Keratinocyte (primary cell): ENCODE results near the gene SRPX. TPM values are rescaled to one million over a fixed set of nuclear protein-coding genes. Genes with fewer than 3 reads are reported as not detected.

ENCODE experiments used
- DNase-seq: peaks from one replicate; pipeline ENCODE4 v3.0.0-alpha.2; 2011; ENCODE audit warnings: low read depth, missing footprints, low spot score
- FAIRE-seq: peaks from 2 replicates; lab custom pipeline; 2011; peaks lifted over from hg19 to GRCh38; lab: Jason Lieb, UNC
- H2AFZ ChIP-seq: 2 replicates; pipeline ENCODE4 v1.6.0; 2012; ENCODE audit warnings: low read length, control low read depth, inconsistent platforms; ENCODE audit not compliant: control insufficient read depth
- H3K27ac ChIP-seq: 2 replicates; pipeline ENCODE4 v1.5.1; 2011; ENCODE audit warnings: low read length; ENCODE audit not compliant: control insufficient read depth, insufficient read depth
- H3K27me3 ChIP-seq: 3 replicates; pipeline ENCODE4 v1.6.0; 2011; ENCODE audit warnings: low read length; ENCODE audit not compliant: control insufficient read depth, insufficient read depth; ENCODE audit errors: extremely low read depth
- H3K36me3 ChIP-seq, 2 experiments: 2 replicates in 1 of 2; 3 replicates in 1 of 2; pipeline ENCODE4 v1.5.1; 2011; ENCODE audit warnings: low read length in 2 of 2, mild to moderate bottlenecking in 1 of 2; ENCODE audit not compliant: control insufficient read depth in 2 of 2, insufficient read depth in 2 of 2; ENCODE audit errors: extremely low read depth in 1 of 2
- H3K4me1 ChIP-seq: 3 replicates; pipeline ENCODE4 v1.5.1; 2011; ENCODE audit warnings: low read length; ENCODE audit not compliant: control insufficient read depth, insufficient read depth; ENCODE audit errors: extremely low read depth
- H3K4me2 ChIP-seq: 3 replicates; pipeline ENCODE4 v1.6.0; 2011; ENCODE audit warnings: low read depth, low read length; ENCODE audit not compliant: control insufficient read depth, insufficient read depth; ENCODE audit errors: extremely low read depth
- H3K4me3 ChIP-seq, 3 experiments: fragments of 200-600 bp in 1 of 3; sonication (generic) in 1 of 3; 2 replicates in 2 of 3; 3 replicates in 1 of 3; pipeline ENCODE4 v1.5.1; 2011 to 2016; ENCODE audit warnings: low read length in 3 of 3, mild to moderate bottlenecking in 3 of 3, control low read depth in 2 of 3, inconsistent platforms in 1 of 3, low read depth in 1 of 3, mixed read lengths in 1 of 3, mixed run types in 1 of 3, moderate library complexity in 1 of 3; ENCODE audit not compliant: control insufficient read depth in 2 of 3, insufficient read depth in 2 of 3; ENCODE audit errors: extremely low read depth in 1 of 3
- H3K79me2 ChIP-seq: 2 replicates; pipeline ENCODE4 v1.6.0; 2012; ENCODE audit warnings: low read length; ENCODE audit not compliant: control insufficient read depth, insufficient read depth
- H3K9ac ChIP-seq: 3 replicates; pipeline ENCODE4 v1.6.0; 2011; ENCODE audit warnings: low read length; ENCODE audit not compliant: control insufficient read depth, insufficient read depth; ENCODE audit errors: extremely low read depth
- H3K9me1 ChIP-seq: 3 replicates; pipeline ENCODE4 v1.6.0; 2011; ENCODE audit warnings: low read length; ENCODE audit not compliant: control insufficient read depth, insufficient read depth; ENCODE audit errors: extremely low read depth
- H3K9me3 ChIP-seq: 2 replicates; pipeline ENCODE4 v1.5.1; 2012; ENCODE audit warnings: low read depth, low read length; ENCODE audit not compliant: control insufficient read depth
- H4K20me1 ChIP-seq: 3 replicates; pipeline ENCODE4 v1.6.0; 2011; ENCODE audit warnings: low read length; ENCODE audit not compliant: control insufficient read depth, insufficient read depth; ENCODE audit errors: extremely low read depth
- EZH2 ChIP-seq: IDR thresholded peaks from one replicate; pipeline ENCODE4 v1.6.1; 2012; ENCODE audit warnings: inconsistent platforms, mild to moderate bottlenecking, low read length, moderate library complexity
- dilution Hi-C: fragments of 300-500 bp; cut with MboI; formaldehyde crosslinking; loops from one replicate; pipeline ENCODE4 v1.7.0; 2020; ENCODE audit warnings: low sequenced_read_pairs; ENCODE audit not compliant: extremely low pct_ligation_motif_present
- polyA minus RNA-seq, 3 experiments: library from RNA; depleted of rRNA, polyadenylated mRNA; stranded (reverse); fragments of >200 nt; gene quantifications; 1 replicate in 1 of 3; 2 replicates in 1 of 3; 3 replicates in 1 of 3; pipeline ENCODE4 v1.2.3, GENCODE V29; 2011
- polyA plus RNA-seq, 5 experiments: library from polyadenylated mRNA; depleted of rRNA in 3 of 5; stranded (reverse) in 3 of 5; stranded (forward) in 1 of 5; unstranded in 1 of 5; fragments of >200 nt; gene quantifications; 1 replicate in 1 of 5; 2 replicates in 3 of 5; 3 replicates in 1 of 5; pipeline versions ENCODE4 v1.2.1 to v1.2.3, GENCODE V29; 2011 to 2012; ENCODE audit warnings: missing spikeins in 2 of 5, low read depth in 1 of 5, low replicate concordance in 1 of 5
- TF ChIP-seq, protein P1 (sequence below), 3 experiments: IDR thresholded peaks in 1 of 3; conservative IDR thresholded peaks in 1 of 3; optimal IDR thresholded peaks in 1 of 3; 2 replicates in 2 of 3; 3 replicates in 1 of 3; pipeline versions ENCODE3 to v1.5.1; 2011; ENCODE audit warnings: low read length in 3 of 3, mild to moderate bottlenecking in 3 of 3, moderate library complexity in 2 of 3, control low read depth in 1 of 3, inconsistent platforms in 1 of 3; ENCODE audit not compliant: insufficient read depth in 2 of 3; ENCODE audit errors: extremely low read depth in 1 of 3

Gene SRPX, protein sequence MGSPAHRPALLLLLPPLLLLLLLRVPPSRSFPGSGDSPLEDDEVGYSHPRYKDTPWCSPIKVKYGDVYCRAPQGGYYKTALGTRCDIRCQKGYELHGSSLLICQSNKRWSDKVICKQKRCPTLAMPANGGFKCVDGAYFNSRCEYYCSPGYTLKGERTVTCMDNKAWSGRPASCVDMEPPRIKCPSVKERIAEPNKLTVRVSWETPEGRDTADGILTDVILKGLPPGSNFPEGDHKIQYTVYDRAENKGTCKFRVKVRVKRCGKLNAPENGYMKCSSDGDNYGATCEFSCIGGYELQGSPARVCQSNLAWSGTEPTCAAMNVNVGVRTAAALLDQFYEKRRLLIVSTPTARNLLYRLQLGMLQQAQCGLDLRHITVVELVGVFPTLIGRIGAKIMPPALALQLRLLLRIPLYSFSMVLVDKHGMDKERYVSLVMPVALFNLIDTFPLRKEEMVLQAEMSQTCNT
- polyA plus RNA-seq (31.9 to 166 TPM (median 53.8 TPM) in 3 replicates), polyA minus RNA-seq (40.2 to 79.6 TPM (median 47.3 TPM) in 3 replicates)
- 7.7 TPM for polyA plus RNA-seq (2011; ENCODE audit: low read depth)
- polyA plus RNA-seq (2011; cell fraction: cytosol; rRNA removed): 37.0 and 42.6 TPM in 2 replicates
- polyA plus RNA-seq (2011; cell fraction: nucleus; rRNA removed): 120 and 126 TPM in 2 replicates
- polyA plus RNA-seq (2012; ENCODE audit: low replicate concordance): 9.6 and 95.8 TPM in 2 replicates
- polyA minus RNA-seq (2011; cell fraction: cytosol; rRNA and poly(A)+ RNA removed): 38.0 TPM
- polyA minus RNA-seq (2011; cell fraction: nucleus; rRNA and poly(A)+ RNA removed): 48.6 and 67.1 TPM in 2 replicates

DNA sequence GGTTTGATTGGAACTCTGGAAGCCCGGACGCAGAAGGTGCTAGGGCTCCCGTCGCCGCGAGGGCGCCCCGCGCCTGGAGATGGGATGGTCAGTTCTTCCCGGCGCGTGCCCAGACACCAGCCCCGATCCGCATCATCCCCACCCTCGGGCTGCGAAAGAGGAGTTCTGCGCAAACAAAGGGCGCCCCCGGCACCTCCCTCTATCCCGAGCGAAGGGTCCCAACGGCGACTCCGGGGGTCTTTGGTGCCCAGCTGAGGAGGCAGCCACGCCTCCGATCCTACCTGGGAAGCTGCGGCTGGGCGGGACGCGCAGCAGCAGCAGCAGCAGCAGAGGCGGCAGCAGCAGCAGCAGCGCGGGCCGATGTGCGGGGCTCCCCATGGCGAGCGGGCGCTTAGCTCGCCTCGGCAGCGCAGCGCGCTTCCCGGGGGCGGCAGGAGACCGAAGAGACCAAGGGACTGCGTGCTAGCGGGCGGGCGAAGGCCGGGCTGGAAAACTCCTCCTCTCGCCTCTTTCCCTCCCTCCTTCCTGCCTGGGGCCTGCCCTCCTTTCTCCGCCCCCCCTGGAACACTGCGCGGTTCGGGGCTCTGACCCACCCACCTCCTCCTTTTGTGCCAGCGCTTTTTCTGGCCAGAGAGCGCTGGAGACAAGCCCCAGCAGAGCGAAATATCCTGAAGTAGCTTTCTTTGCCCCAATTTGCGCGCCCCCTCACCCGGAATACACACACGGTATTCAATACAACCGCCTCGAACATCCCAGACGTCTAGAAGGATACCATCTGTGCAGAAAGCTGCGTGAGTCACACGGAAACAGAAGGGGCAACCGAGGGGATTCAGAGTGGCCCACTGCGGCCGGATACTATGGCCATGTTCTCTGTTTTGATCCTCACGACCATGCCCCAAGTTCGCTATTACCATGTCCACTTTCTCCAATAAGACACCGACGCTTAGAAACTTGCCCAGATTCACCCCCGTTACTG is at the start of gene SRPX:
SRPX (minus strand) TSS at position 457 of the 976 bp plus-strand sequence; CDS start at position 378, 79 bp downstream.
- no peaks in the 10 kb centered on the region for H4K20me1 ChIP-seq
- peak within 1 kb of the TSS; percentile 72 for H3K9ac ChIP-seq
- no peak for DNase-seq
- no peaks in the 10 kb centered on the region for H3K9me1 ChIP-seq
- H3K9me3 ChIP-seq: no peaks in the 10 kb centered on the region
- peak within 1 kb of the TSS; percentile 72 for H3K4me2 ChIP-seq
- no peak for TF ChIP-seq EZH2
- TF ChIP-seq, protein P1, sequence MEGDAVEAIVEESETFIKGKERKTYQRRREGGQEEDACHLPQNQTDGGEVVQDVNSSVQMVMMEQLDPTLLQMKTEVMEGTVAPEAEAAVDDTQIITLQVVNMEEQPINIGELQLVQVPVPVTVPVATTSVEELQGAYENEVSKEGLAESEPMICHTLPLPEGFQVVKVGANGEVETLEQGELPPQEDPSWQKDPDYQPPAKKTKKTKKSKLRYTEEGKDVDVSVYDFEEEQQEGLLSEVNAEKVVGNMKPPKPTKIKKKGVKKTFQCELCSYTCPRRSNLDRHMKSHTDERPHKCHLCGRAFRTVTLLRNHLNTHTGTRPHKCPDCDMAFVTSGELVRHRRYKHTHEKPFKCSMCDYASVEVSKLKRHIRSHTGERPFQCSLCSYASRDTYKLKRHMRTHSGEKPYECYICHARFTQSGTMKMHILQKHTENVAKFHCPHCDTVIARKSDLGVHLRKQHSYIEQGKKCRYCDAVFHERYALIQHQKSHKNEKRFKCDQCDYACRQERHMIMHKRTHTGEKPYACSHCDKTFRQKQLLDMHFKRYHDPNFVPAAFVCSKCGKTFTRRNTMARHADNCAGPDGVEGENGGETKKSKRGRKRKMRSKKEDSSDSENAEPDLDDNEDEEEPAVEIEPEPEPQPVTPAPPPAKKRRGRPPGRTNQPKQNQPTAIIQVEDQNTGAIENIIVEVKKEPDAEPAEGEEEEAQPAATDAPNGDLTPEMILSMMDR (optimal IDR thresholded peaks at IDR 0.05 in 1 of 3, IDR thresholded peaks at IDR 0.05 in 1 of 3, conservative IDR thresholded peaks at IDR 0.05 in 1 of 3; ENCODE audit: extremely low read depth in 1 of 3, insufficient read depth in 2 of 3, low read length in 3 of 3): no peak
- H3K4me3 ChIP-seq: peak within 1 kb of the TSS; percentile 59 to 70 (median 68)
- H3K36me3 ChIP-seq: no peaks in the 10 kb centered on the region
- no peak for FAIRE-seq
- H3K79me2 ChIP-seq: peaks cover 23% of the 10 kb centered on the region
- peaks cover 11% of the 10 kb centered on the region for H3K4me1 ChIP-seq
- peak within 1 kb of the TSS; percentile 51 for H2AFZ ChIP-seq
- H3K27me3 ChIP-seq: no peaks in the 10 kb centered on the region
- dilution Hi-C loops: no loop called here
- peak within 1 kb of the TSS; percentile 52 for H3K27ac ChIP-seq

DNA sequence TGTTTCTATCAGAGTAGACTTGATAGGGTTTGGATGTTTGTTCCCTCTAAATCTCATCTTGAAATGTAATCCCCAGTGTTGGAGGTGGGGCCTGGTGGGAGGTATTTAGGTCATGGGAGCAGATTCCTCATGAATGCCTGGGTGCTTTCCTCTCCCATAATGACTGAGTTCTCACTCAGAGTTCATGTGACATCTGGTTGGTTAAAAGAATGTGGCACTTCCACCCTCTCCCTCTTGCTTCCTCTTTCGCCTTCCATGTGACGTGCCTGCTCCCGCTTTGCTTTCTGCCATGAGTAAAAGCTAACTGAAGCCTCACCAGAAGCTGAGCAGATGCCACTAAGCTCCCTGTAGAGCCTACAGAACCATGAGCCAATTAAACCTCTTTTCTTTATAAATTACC is 47.3 kb upstream of the SRPX start:
- TF ChIP-seq, protein P1 (optimal IDR thresholded peaks at IDR 0.05 in 1 of 3, IDR thresholded peaks at IDR 0.05 in 1 of 3, conservative IDR thresholded peaks at IDR 0.05 in 1 of 3; ENCODE audit: extremely low read depth in 1 of 3, insufficient read depth in 2 of 3, low read length in 3 of 3): no peak
- no peak for TF ChIP-seq EZH2
- H3K4me3 ChIP-seq: no peak overlapping the region
- no peak overlapping the region for H3K4me2 ChIP-seq
- H3K79me2 ChIP-seq: no peaks in the 10 kb centered on the region
- FAIRE-seq: no peak
- no peaks in the 10 kb centered on the region for H4K20me1 ChIP-seq
- no peak overlapping the region for H3K9ac ChIP-seq
- no peaks in the 10 kb centered on the region for H3K27me3 ChIP-seq
- H3K27ac ChIP-seq: no peak overlapping the region
- peaks cover 3% of the 10 kb centered on the region for H3K4me1 ChIP-seq
- no peak overlapping the region for H2AFZ ChIP-seq
- H3K9me1 ChIP-seq: no peaks in the 10 kb centered on the region
- no peak for DNase-seq
- H3K9me3 ChIP-seq: no peaks in the 10 kb centered on the region
- dilution Hi-C loops: no loop called here
- H3K36me3 ChIP-seq: no peaks in the 10 kb centered on the region
